AG04450 (cell line): ENCODE data around the gene RIC8B. TPM values are rescaled to one million over a fixed set of nuclear protein-coding genes. Genes with fewer than 3 reads are reported as not detected.

Source experiments
- CTCF ChIA-PET: fragments of 300-600, 350-600 bp; formaldehyde crosslinking; extraction: SDS; loops from one replicate; lab custom pipeline; 2022; ENCODE audit warnings: antibody characterized with exemption, inconsistent platforms; lab: Charles Lee
- POLR2A ChIA-PET: fragments of 350-600 bp; formaldehyde crosslinking; extraction: SDS; loops from one replicate; lab custom pipeline; 2021; ENCODE audit warnings: antibody characterized with exemption, inconsistent platforms; lab: Yijun Ruan, JAX
- DNase-seq: peaks from one replicate; pipeline ENCODE4 v3.0.0-alpha.2; 2011; ENCODE audit warnings: low read depth, low spot score
- H3K27ac ChIP-seq: one replicate; pipeline ENCODE4 v1.5.1; 2012; ENCODE audit warnings: low read depth, low read length, control low read depth
- H3K27me3 ChIP-seq: one replicate; pipeline ENCODE4 v1.6.0; 2012; ENCODE audit warnings: low read length; ENCODE audit not compliant: control insufficient read depth, insufficient read depth
- H3K4me3 ChIP-seq: 2 replicates; pipeline ENCODE4 v1.5.1; 2011; ENCODE audit warnings: mild to moderate bottlenecking, low read depth, low read length, control low read depth
- H3K9me3 ChIP-seq: 2 replicates; pipeline ENCODE4 v1.5.1; 2012; ENCODE audit warnings: low read length; ENCODE audit not compliant: control insufficient read depth, insufficient read depth
- polyA plus RNA-seq: library from polyadenylated mRNA; depleted of rRNA; stranded (reverse); fragments of >200 nt; gene quantifications from 2 replicates; pipeline ENCODE4 v1.2.3, GENCODE V29; 2011
- TF ChIP-seq, protein P1 (sequence below): IDR thresholded peaks from 2 replicates; pipeline ENCODE4 v1.5.1; 2011; ENCODE audit warnings: low read depth, low read length, control low read depth, inconsistent platforms

RIC8B gene
- polyA plus RNA-seq, 1 experiment, result 11.2 TPM

DNA sequence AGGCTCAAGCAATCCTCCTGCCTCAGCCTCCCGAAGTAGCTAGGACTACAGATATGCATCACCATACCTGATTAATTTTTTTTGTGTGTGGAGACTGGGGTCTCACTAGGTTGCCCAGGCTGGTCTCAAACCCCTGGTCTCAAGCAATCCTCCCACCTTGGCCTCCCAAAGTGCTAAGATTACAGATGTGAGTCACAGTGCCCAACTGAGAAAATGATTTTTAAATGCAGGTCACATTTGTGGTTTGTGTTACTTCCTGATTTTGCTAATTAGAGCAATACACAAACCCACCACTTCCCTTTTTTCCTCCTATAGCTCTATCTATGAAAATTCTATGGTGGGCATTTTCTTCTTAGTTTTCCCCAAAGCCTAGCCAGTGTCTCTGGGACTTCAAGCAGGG lies 135.7 kb downstream of the RIC8B start:
- Histone ChIP-seq H3K9me3 (no peaks in the 10 kb centered on the region), H3K4me3 (no peak overlapping the region), H3K27me3 (no peaks in the 10 kb centered on the region), H3K27ac (no peak overlapping the region)
- TF ChIP-seq, protein P1, sequence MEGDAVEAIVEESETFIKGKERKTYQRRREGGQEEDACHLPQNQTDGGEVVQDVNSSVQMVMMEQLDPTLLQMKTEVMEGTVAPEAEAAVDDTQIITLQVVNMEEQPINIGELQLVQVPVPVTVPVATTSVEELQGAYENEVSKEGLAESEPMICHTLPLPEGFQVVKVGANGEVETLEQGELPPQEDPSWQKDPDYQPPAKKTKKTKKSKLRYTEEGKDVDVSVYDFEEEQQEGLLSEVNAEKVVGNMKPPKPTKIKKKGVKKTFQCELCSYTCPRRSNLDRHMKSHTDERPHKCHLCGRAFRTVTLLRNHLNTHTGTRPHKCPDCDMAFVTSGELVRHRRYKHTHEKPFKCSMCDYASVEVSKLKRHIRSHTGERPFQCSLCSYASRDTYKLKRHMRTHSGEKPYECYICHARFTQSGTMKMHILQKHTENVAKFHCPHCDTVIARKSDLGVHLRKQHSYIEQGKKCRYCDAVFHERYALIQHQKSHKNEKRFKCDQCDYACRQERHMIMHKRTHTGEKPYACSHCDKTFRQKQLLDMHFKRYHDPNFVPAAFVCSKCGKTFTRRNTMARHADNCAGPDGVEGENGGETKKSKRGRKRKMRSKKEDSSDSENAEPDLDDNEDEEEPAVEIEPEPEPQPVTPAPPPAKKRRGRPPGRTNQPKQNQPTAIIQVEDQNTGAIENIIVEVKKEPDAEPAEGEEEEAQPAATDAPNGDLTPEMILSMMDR, result no peak
- ChIA-PET POLR2A (no interaction called here), CTCF (interaction anchor here (2.8 kb wide), 1 partner anchor 10 kb away, joined by 11 read pairs; no protein-coding TSS in a partner anchor)
- DNase-seq, result no peak

GRCh38 chr12:106911581-106911980 lies 137.1 kb downstream of the RIC8B start:
- no peaks in the 10 kb centered on the region for H3K27me3 ChIP-seq
- ChIA-PET CTCF (interaction anchor here (0.6 to 2.8 kb wide), 3 partner anchors 8 to 526 kb away, joined by 3 to 11 read pairs (median 3); no protein-coding TSS in a partner anchor), POLR2A (no interaction called here)
- no peaks in the 10 kb centered on the region for H3K9me3 ChIP-seq
- TF ChIP-seq, protein P1, result no peak
- H3K4me3 ChIP-seq, result no peak overlapping the region
- no peak overlapping the region for H3K27ac ChIP-seq
- DNase-seq, result no peak

GRCh38 chr12:106913456-106913855 lies 139.0 kb downstream of the RIC8B start:
- ChIA-PET POLR2A (no interaction called here), CTCF (interaction anchor here (0.6 kb wide), 1 partner anchor 279 kb away, joined by 3 read pairs; no protein-coding TSS in a partner anchor)
- no peak overlapping the region for H3K4me3 ChIP-seq
- H3K27ac ChIP-seq, result no peak overlapping the region
- H3K9me3 ChIP-seq, result no peaks in the 10 kb centered on the region
- no peaks in the 10 kb centered on the region for H3K27me3 ChIP-seq
- no peak for DNase-seq
- TF ChIP-seq, protein P1, result no peak

DNA sequence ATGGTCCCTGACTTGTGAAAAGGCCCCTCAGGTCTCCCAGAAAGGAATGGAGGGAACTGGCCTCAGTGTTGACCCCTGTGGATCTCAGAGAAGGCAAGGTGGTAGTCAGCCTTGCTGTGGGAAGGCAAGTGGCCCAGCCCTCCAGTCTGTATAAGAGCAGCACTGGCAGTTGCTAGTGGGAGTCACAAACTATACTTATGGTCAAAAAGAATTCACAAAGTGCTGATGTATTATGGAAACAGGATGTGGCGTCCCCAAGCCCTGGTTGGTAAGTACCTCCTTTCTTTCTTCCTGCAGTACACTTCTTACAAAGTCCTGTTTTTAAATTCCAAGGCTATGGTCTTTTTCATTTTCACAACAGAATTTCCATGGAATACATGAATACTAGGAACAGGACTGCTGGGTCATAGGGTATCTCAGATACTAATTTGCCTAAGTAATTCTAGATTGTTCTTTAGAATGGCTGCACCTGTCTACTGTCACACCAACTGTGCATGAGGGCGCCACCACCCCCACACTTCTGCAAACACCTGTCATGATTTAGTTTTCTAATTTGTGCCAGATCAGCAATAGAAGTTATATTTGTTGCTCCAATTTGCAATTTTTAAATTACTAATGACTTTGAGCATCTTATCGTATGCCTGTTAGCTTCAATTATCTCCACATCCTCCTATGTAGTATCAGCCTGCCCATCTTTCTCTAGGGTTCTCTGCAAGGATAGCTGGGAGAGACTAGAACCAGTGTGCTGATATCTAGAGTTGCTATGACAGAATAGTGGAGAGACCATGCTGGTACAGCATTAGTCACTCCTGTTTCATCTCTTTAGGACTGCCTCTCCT lies 140.5 kb downstream of the RIC8B start:
- TF ChIP-seq, protein P1, result no peak
- DNase-seq, result no peak
- ChIA-PET POLR2A (no interaction called here), CTCF (no interaction called here)
- Histone ChIP-seq H3K27ac (no peak overlapping the region), H3K9me3 (no peaks in the 10 kb centered on the region), H3K27me3 (no peaks in the 10 kb centered on the region), H3K4me3 (no peak overlapping the region)

DNA sequence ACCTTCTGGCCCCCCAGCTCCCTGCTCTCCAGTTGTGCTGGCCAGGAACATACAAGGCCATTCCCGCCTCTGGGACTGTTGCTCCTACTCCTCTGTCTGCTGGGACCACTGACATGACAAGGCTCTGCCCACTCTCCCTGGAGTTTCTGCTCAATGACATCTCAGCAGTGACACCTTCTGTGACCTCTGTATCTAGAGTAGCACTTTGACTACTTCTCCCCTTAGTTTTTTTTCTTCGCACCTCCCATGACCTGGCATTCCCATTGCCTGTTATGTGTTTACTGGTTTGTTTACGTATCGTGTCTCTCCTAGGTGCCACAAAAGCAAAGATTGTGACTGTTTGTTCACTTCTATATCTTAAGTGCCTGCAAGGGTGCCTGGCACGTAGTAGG lies 141.1 kb downstream of the RIC8B start:
- Histone ChIP-seq H3K4me3 (no peak overlapping the region), H3K9me3 (no peaks in the 10 kb centered on the region), H3K27me3 (no peaks in the 10 kb centered on the region), H3K27ac (no peak overlapping the region)
- DNase-seq, result no peak
- POLR2A ChIA-PET, result no interaction called here
- CTCF ChIA-PET, result no interaction called here
- TF ChIP-seq, protein P1, result no peak
